ENCODE results near the gene RAPGEF6. TPM values are rescaled to one million over a fixed set of nuclear protein-coding genes. Genes with fewer than 3 reads are reported as not detected.

RAPGEF6 gene
- total RNA-seq, 1 experiment from 2014 or later, result 25.0 TPM

DNA sequence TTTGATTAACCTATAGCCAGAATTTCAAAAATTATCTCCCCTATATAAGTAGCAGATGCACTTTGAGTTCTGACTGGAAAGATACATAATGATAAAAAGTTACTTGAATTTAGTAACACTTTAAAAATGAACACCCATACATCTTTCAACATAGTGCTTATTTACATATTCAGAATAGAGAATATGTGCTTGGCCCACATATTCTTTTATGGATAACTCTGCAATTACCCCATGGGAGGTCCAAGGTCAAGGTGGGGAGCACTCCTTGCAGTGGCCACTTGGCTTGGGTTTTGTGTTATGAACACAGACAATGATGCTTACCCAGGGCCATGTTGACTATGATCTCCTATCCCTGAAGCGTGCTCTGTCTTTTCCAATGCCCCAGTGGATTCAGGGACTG is 201.9 kb downstream of the RAPGEF6 start:
- CTCF ChIA-PET, result interaction anchor here (0.7 kb wide), 1 partner anchor 603 kb away, joined by 3 read pairs; no protein-coding TSS in a partner anchor
- H3K4me3 ChIP-seq (ENCODE audit: low read depth in 2 of 2, low read length in 2 of 2), result no peak overlapping the region
- H3K4me1 ChIP-seq (ENCODE audit: control insufficient read depth, insufficient read depth, low read length), result no peaks in the 10 kb centered on the region
- TF ChIP-seq REST (IDR thresholded peaks at IDR 0.05; ENCODE audit: insufficient read depth in 1 of 2, low read depth in 2 of 2, low read length in 1 of 2) (no peak), TCF7L2 (IDR thresholded peaks at IDR 0.05; ENCODE audit: low read depth, low read length) (no peak), SIN3A (IDR thresholded peaks at IDR 0.05; ENCODE audit: borderline replicate concordance, insufficient read depth, low read depth, low read length) (no peak), POLR2AphosphoS5 (IDR thresholded peaks at IDR 0.05; ENCODE audit: low read depth, low read length) (no peak)
- TF ChIP-seq, protein P1, sequence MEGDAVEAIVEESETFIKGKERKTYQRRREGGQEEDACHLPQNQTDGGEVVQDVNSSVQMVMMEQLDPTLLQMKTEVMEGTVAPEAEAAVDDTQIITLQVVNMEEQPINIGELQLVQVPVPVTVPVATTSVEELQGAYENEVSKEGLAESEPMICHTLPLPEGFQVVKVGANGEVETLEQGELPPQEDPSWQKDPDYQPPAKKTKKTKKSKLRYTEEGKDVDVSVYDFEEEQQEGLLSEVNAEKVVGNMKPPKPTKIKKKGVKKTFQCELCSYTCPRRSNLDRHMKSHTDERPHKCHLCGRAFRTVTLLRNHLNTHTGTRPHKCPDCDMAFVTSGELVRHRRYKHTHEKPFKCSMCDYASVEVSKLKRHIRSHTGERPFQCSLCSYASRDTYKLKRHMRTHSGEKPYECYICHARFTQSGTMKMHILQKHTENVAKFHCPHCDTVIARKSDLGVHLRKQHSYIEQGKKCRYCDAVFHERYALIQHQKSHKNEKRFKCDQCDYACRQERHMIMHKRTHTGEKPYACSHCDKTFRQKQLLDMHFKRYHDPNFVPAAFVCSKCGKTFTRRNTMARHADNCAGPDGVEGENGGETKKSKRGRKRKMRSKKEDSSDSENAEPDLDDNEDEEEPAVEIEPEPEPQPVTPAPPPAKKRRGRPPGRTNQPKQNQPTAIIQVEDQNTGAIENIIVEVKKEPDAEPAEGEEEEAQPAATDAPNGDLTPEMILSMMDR (IDR thresholded peaks at IDR 0.05), result no peak
- H3K27ac ChIP-seq (ENCODE audit: low read length), result no peak overlapping the region
- no TSS peak for BruUV-seq (replicated peaks)
- no peaks in the 10 kb centered on the region for H3K9me3 ChIP-seq (ENCODE audit: control insufficient read depth, insufficient read depth, low read depth, low read length)
- no peaks in the 10 kb centered on the region for H3K27me3 ChIP-seq (ENCODE audit: control insufficient read depth, insufficient read depth, low read length)
- intact Hi-C loops (cut with micrococcal nuclease; ENCODE audit: unreplicated experiment), result no loop called here
- in situ Hi-C loops (cut with HindIII; ENCODE audit: low pct_unique_long_range_greater_than_20kb, low sequenced_read_pairs), result no loop called here
- ATAC-seq, result no peak
- DNase-seq (ENCODE audit: low read depth, low spot score), result no peak
- POLR2A ChIA-PET, result no interaction called here
- H3K36me3 ChIP-seq (ENCODE audit: control insufficient read depth, insufficient read depth, low read length), result peaks cover 34% of the 10 kb centered on the region

DNA sequence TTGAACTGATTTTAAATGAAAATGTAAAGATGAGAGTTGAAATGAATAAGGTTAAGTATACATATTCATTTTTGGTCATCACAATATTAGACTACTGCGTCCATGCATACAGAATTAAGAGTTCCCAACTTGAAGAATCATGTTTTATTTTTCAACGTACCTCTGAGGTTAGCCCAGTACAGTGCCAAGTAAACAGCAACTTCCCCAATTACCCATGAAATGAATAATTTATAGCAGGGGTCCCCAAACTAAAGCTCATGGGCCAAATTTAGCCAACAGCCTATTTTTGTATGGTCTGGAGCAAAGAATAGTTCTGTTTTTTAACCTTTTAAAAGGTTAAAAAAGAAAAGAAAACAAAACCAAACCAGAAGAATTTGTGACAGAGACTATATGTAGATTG is 203.2 kb downstream of the RAPGEF6 start:
- H3K36me3 ChIP-seq (ENCODE audit: control insufficient read depth, insufficient read depth, low read length), result peaks cover 37% of the 10 kb centered on the region
- POLR2A ChIA-PET, result no interaction called here
- no peak overlapping the region for H3K4me3 ChIP-seq (ENCODE audit: low read depth in 2 of 2, low read length in 2 of 2)
- H3K4me1 ChIP-seq (ENCODE audit: control insufficient read depth, insufficient read depth, low read length), result no peaks in the 10 kb centered on the region
- CTCF ChIA-PET, result no interaction called here
- no peaks in the 10 kb centered on the region for H3K27me3 ChIP-seq (ENCODE audit: control insufficient read depth, insufficient read depth, low read length)
- DNase-seq (ENCODE audit: low read depth, low spot score) (no peak), ATAC-seq (no peak)
- BruUV-seq (replicated peaks), result no TSS peak
- in situ Hi-C loops (cut with HindIII; ENCODE audit: low pct_unique_long_range_greater_than_20kb, low sequenced_read_pairs), result no loop called here
- no peak for TF ChIP-seq POLR2AphosphoS5 (IDR thresholded peaks at IDR 0.05; ENCODE audit: low read depth, low read length)
- no peak for TF ChIP-seq REST (IDR thresholded peaks at IDR 0.05; ENCODE audit: insufficient read depth in 1 of 2, low read depth in 2 of 2, low read length in 1 of 2)
- no peak for TF ChIP-seq TCF7L2 (IDR thresholded peaks at IDR 0.05; ENCODE audit: low read depth, low read length)
- TF ChIP-seq, protein P1 (IDR thresholded peaks at IDR 0.05), result no peak
- no peak for TF ChIP-seq SIN3A (IDR thresholded peaks at IDR 0.05; ENCODE audit: borderline replicate concordance, insufficient read depth, low read depth, low read length)
- intact Hi-C loops (cut with micrococcal nuclease; ENCODE audit: unreplicated experiment), result no loop called here
- H3K9me3 ChIP-seq (ENCODE audit: control insufficient read depth, insufficient read depth, low read depth, low read length), result no peaks in the 10 kb centered on the region
- no peak overlapping the region for H3K27ac ChIP-seq (ENCODE audit: low read length)
